LNCaP clone FGC (cell line): ENCODE data around the gene CBR3.

ENCODE experiments used
- DNase-seq: peaks from one replicate; pipeline ENCODE4 v3.0.0-alpha.2; 2011; ENCODE audit warnings: low read depth
- H3K4me3 ChIP-seq: 2 replicates; pipeline ENCODE4 v1.5.1; 2011; ENCODE audit warnings: mild to moderate bottlenecking, low read depth, low read length, control low read depth
- TF ChIP-seq, protein P1 (sequence below): IDR thresholded peaks from 2 replicates; pipeline ENCODE4 v1.5.1; 2012; ENCODE audit warnings: mild to moderate bottlenecking; ENCODE audit not compliant: control insufficient read depth, insufficient read depth; ENCODE audit errors: extremely low read depth

Gene CBR3

DNA sequence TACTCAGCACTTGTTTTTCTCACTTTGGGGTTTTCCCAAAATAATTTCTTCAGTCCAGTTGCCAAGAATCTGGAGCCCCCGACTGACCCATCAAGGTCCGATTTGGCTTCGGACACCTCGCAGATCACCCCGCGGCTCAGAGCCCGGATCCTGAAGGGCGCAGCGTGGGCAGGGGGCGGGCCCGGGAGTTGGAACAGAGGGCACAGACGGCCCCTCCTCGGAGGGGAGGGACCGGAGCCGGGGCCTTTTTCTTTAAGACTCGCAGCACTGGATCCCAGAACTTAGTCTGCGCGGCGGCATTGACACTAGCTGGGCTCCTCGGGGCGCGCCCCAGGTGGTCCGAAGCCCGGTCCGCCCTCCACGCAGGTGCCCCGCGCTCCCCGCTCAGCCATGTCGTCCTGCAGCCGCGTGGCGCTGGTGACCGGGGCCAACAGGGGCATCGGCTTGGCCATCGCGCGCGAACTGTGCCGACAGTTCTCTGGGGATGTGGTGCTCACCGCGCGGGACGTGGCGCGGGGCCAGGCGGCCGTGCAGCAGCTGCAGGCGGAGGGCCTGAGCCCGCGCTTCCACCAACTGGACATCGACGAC, at the start of gene CBR3:
Gene CBR3, plus strand, starts transcription at position 277 of the 588 bp plus-strand sequence. Its CDS starts 114 bp downstream, at position 391.
- TF ChIP-seq, protein P1, sequence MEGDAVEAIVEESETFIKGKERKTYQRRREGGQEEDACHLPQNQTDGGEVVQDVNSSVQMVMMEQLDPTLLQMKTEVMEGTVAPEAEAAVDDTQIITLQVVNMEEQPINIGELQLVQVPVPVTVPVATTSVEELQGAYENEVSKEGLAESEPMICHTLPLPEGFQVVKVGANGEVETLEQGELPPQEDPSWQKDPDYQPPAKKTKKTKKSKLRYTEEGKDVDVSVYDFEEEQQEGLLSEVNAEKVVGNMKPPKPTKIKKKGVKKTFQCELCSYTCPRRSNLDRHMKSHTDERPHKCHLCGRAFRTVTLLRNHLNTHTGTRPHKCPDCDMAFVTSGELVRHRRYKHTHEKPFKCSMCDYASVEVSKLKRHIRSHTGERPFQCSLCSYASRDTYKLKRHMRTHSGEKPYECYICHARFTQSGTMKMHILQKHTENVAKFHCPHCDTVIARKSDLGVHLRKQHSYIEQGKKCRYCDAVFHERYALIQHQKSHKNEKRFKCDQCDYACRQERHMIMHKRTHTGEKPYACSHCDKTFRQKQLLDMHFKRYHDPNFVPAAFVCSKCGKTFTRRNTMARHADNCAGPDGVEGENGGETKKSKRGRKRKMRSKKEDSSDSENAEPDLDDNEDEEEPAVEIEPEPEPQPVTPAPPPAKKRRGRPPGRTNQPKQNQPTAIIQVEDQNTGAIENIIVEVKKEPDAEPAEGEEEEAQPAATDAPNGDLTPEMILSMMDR: no peak
- no peak for DNase-seq
- H3K4me3 ChIP-seq: peak within 1 kb of the TSS; percentile 56

DNA sequence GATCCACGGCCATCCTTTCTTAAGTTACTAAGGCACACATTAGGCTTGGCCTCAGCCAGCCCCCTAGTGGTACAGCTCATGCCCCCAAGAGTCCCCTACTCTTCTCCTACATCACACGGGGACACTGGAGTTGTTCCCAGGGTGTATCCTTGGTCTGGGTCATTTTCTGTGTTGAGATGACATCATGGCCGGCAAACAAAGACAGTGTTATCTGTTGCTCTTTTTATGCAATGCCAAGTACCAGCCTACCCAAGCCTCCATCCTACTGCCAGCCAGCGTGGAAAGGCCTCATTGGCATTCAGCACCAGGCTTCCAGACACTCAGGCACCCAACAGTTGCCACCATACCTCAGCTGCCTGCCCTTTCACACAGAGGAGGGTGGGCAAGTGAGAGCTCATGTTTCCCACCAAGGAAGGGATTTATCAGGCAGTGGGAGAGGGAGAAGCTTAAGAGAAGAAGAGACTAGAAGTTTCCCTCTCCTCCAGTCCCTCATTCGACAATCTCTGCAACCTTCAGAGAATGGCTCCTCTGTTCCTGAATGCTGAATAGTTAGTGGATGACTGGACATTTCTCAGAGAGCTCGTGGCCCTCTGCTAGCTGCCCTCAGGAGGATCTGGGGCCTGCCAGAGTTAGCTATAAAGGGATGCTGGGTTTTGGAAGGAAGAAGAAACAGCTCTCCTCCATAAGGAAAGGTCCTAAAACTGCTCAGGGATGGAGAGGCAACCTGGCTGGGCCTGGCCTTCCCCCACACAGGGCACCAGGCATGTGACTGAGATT, 47.3 kb upstream of the CBR3 start:
- DNase-seq: no peak
- TF ChIP-seq, protein P1: no peak
- no peak overlapping the region for H3K4me3 ChIP-seq

DNA sequence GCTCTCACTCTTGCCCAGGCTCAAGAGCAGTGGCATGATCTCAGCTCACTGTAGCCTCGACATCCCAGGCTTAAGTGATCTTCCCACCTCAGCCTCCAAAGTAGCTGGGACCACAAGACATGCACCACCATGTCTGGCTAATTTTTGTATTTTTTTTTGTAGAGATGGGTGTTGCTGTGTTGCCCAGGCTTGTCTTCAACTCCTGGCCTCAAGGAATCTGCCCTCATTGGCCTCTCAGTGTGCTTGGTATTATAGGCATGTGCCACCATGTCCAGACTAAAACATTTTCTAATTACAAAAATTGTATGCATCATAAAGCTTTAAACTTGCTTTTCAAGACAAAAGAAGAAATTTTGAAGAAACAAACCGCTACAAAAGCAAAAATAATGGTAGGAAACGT, 44.9 kb upstream of the CBR3 start:
- no peak overlapping the region for H3K4me3 ChIP-seq
- no peak for DNase-seq
- TF ChIP-seq, protein P1: no peak

DNA sequence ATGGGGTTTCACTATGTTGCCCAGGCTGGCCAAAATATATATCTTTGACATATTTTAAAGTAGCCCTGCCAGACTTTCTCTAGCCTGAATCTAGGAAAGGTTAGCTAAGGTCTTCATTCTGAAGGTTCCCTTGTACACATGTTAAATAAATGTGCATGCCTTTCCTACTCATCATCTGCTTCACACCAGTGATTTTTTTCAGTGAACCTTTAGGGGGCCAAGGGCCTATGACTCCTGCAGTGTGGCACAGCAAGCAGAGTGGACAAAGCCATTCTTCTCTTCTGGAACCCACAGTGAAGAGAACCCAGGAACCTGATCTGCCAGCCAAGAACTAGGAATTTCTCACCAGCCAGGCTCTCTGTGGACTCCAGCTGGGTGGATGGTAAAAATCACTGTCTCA, 42.2 kb upstream of the CBR3 start:
- H3K4me3 ChIP-seq: no peak overlapping the region
- TF ChIP-seq, protein P1: no peak
- DNase-seq: no peak

DNA sequence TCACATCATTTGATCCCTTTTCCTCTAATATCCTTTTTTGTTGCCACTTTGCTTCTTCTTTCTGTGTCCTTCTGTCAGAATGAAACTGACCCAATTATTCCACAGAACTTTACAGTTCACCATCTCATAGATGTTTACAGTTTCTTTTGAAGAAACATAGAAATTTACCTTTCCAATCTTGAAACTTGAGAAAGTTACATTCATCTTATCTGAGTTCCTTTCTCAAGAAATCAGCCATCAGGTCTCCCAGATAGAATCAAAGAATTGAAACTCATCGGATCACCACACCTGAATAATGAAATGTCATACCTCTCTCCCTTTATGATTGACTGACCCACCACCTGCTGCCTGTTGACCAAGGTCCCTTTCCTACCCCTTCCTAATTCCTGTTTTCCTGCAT, 41.4 kb upstream of the CBR3 start:
- H3K4me3 ChIP-seq: no peak overlapping the region
- TF ChIP-seq, protein P1: no peak
- no peak for DNase-seq

DNA sequence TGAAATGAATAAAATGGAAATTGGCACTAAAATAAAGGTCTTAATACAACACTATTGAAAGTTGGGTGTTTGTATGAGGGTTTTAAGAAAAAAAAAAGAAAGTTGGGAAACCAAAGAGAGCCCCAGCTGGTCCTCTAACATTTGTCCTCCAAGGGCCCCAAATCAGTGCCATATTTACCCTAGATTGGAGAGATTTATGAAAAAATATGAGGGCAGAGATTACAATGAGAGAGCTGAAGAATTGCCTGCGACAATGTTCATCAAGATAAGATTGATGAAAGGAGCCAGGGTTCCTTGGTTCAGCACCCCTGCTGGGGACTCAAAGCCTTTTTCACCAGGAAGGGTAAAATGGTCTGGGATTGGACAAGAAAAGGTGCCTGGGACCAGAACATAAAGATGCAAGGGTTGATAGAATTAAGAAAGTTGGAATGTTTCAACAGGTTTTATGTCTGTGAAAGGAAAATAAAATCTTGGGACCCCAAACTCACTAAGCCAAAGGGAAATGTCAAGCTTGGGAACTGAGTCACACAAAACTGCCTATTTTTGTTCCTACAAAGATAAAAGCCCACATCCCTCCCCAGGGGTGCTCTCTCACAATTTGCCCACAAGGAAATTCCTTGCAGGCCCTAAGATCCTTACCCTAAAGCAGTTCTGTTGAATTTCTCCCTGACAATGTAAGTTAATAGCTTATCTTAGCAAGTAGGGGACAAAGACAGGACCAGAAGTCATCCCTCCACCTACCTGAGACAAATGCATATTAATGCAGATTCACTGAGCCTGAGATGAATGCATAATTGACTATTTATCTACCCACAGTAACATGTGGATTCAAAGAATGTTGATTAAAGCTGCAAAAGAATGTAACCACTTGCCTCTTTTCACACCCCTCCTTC, 38.2 kb upstream of the CBR3 start:
- TF ChIP-seq, protein P1: no peak
- DNase-seq: no peak
- H3K4me3 ChIP-seq: no peak overlapping the region
